GM12878 (cell line): ENCODE results near the gene VPS54.
"Not testable (repeated sequence)": the region's sequence is repeated elsewhere in the genome, so short reads cannot be mapped to it uniquely, and the experiment has no call there.

Experiments used
- PBX3 ChIP-seq: IDR thresholded peaks from 2 replicates; pipeline ENCODE4 v1.6.1; 2011; ENCODE audit warnings: mild to moderate bottlenecking, low read depth, low read length, moderate library complexity; ENCODE audit not compliant: insufficient replicate concordance
- SREBF1 ChIP-seq: IDR thresholded peaks from 2 replicates; pipeline ENCODE4 v1.6.1; 2012; ENCODE audit warnings: mild to moderate bottlenecking, low read length
- USF2 ChIP-seq: IDR thresholded peaks from 2 replicates; pipeline ENCODE4 v1.6.1; 2011; ENCODE audit warnings: low read depth, low read length, improper control_type of control experiment, borderline replicate concordance

- not testable (repeated sequence) for TF ChIP-seq USF2, PBX3, SREBF1
These were observed 24.7 kb downstream of the VPS54 start for GRCh38 chr2:63994329-63995070.
